HepG2 (cell line): ENCODE measurements around the gene C1orf87.

ENCODE experiments used
- ELF4 ChIP-seq: sonication (generic); formaldehyde crosslinking; IDR thresholded peaks from 2 replicates; pipeline ENCODE4 v1.5.0; 2020; ENCODE audit warnings: missing genetic modification reagents, mild to moderate bottlenecking, moderate library complexity, borderline replicate concordance
- ZSCAN30 ChIP-seq: sonication (generic); formaldehyde crosslinking; IDR thresholded peaks from 2 replicates; pipeline ENCODE4 v1.5.0; 2020; ENCODE audit warnings: mild to moderate bottlenecking, missing genetic modification reagents
- TF ChIP-seq, protein P1 (sequence below): sonication (generic); formaldehyde crosslinking; IDR thresholded peaks from 2 replicates; pipeline ENCODE4 v1.4.0; 2020; ENCODE audit warnings: missing genetic modification reagents, mild to moderate bottlenecking, borderline replicate concordance
- TF ChIP-seq, protein P2 (sequence below): sonication (generic); formaldehyde crosslinking; IDR thresholded peaks from 2 replicates; pipeline ENCODE4 v1.4.0; 2020; ENCODE audit warnings: missing genetic modification reagents, borderline replicate concordance
- TF ChIP-seq, protein P3 (sequence below): sonication (generic); IDR thresholded peaks from 2 replicates; pipeline ENCODE4 v1.6.1; 2016; ENCODE audit warnings: low read depth, borderline replicate concordance

DNA sequence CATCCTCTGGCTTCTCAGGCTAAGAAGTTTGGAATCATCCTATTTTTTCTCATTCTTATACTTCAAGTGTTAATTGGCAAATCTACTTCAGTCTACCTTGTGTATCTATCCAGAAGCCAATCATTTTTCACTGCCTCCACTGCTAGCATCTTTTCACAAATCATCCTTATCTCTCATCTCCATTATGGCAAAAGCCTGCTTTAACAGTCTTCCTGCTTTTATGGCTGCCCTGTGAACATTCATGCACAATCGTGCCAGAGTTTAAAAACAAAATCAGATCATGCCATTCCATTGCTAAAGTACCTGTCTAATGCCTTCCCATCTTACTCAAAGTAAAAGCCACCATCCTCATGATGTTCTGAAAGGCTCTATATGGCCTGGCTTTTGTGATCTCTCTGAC is 127.8 kb downstream of the C1orf87 start:
- TF ChIP-seq ZSCAN30 (CRISPR knock-in tag) (no peak), ELF4 (no peak)
- TF ChIP-seq, protein P1, sequence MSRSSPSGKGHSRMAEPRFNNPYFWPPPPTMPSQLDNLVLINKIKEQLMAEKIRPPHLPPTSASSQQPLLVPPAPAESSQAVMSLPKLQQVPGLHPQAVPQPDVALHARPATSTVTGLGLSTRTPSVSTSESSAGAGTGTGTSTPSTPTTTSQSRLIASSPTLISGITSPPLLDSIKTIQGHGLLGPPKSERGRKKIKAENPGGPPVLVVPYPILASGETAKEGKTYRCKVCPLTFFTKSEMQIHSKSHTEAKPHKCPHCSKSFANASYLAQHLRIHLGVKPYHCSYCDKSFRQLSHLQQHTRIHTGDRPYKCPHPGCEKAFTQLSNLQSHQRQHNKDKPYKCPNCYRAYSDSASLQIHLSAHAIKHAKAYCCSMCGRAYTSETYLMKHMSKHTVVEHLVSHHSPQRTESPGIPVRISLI (CRISPR knock-in tag): no peak
- TF ChIP-seq, protein P2, sequence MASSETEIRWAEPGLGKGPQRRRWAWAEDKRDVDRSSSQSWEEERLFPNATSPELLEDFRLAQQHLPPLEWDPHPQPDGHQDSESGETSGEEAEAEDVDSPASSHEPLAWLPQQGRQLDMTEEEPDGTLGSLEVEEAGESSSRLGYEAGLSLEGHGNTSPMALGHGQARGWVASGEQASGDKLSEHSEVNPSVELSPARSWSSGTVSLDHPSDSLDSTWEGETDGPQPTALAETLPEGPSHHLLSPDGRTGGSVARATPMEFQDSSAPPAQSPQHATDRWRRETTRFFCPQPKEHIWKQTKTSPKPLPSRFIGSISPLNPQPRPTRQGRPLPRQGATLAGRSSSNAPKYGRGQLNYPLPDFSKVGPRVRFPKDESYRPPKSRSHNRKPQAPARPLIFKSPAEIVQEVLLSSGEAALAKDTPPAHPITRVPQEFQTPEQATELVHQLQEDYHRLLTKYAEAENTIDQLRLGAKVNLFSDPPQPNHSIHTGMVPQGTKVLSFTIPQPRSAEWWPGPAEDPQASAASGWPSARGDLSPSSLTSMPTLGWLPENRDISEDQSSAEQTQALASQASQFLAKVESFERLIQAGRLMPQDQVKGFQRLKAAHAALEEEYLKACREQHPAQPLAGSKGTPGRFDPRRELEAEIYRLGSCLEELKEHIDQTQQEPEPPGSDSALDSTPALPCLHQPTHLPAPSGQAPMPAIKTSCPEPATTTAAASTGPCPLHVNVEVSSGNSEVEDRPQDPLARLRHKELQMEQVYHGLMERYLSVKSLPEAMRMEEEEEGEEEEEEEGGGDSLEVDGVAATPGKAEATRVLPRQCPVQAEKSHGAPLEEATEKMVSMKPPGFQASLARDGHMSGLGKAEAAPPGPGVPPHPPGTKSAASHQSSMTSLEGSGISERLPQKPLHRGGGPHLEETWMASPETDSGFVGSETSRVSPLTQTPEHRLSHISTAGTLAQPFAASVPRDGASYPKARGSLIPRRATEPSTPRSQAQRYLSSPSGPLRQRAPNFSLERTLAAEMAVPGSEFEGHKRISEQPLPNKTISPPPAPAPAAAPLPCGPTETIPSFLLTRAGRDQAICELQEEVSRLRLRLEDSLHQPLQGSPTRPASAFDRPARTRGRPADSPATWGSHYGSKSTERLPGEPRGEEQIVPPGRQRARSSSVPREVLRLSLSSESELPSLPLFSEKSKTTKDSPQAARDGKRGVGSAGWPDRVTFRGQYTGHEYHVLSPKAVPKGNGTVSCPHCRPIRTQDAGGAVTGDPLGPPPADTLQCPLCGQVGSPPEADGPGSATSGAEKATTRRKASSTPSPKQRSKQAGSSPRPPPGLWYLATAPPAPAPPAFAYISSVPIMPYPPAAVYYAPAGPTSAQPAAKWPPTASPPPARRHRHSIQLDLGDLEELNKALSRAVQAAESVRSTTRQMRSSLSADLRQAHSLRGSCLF (CRISPR knock-in tag): no peak
- TF ChIP-seq, protein P3, sequence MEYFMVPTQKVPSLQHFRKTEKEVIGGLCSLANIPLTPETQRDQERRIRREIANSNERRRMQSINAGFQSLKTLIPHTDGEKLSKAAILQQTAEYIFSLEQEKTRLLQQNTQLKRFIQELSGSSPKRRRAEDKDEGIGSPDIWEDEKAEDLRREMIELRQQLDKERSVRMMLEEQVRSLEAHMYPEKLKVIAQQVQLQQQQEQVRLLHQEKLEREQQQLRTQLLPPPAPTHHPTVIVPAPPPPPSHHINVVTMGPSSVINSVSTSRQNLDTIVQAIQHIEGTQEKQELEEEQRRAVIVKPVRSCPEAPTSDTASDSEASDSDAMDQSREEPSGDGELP: no peak
